Large intestine (tissue), 3 donors: ENCODE results near the gene LRFN2. TPM values are rescaled to one million over a fixed set of nuclear protein-coding genes. Genes with fewer than 3 reads are reported as not detected.
A peak's percentile ranks its signal among the peaks of the same experiment; 100 is the strongest.

Source experiments
- DNase-seq, 2 donors: peaks; one replicate each; pipeline versions ENCODE4 v3.0.0 to v3.0.0-alpha.2; 2013
- H3K27ac ChIP-seq: one replicate; pipeline ENCODE4 v1.5.1; 2013; ENCODE audit warnings: low read length
- H3K27me3 ChIP-seq: 2 replicates; pipeline ENCODE4 v1.6.1; 2013; ENCODE audit warnings: low read length; ENCODE audit not compliant: control insufficient read depth, insufficient read depth
- H3K36me3 ChIP-seq: 2 replicates; pipeline ENCODE4 v1.6.1; 2013; ENCODE audit warnings: low read length; ENCODE audit not compliant: control insufficient read depth, insufficient read depth
- H3K4me1 ChIP-seq: one replicate; pipeline ENCODE4 v1.6.1; 2013; ENCODE audit warnings: low read length; ENCODE audit not compliant: control insufficient read depth, insufficient read depth
- H3K4me3 ChIP-seq: one replicate; pipeline ENCODE4 v1.5.1; 2013; ENCODE audit warnings: low read length
- H3K9me3 ChIP-seq: one replicate; pipeline ENCODE4 v1.6.1; 2013; ENCODE audit warnings: mild to moderate bottlenecking, low read depth, low read length, moderate library complexity; ENCODE audit not compliant: control insufficient read depth
- WGBS: methylation state at CpG from one replicate; pipeline ENCODE4 v1.1.5; 2013; ENCODE audit warnings: low lambda C conversion rate; ENCODE audit not compliant: insufficient coverage; 5-methylcytosine and 5-hydroxymethylcytosine counted together
- polyA plus RNA-seq: library from polyadenylated mRNA; unstranded; fragments of 120-200 nt; gene quantifications from one replicate; pipeline ENCODE4 v1.2.1, GENCODE V29; 2013

Gene LRFN2
- polyA plus RNA-seq, 1 donor, result 0.76 TPM

- Histone ChIP-seq H3K27ac (no peak overlapping the region), H3K4me3 (no peak overlapping the region), H3K9me3 (no peaks in the 10 kb centered on the region), H3K27me3 (no peaks in the 10 kb centered on the region), H3K36me3 (no peaks in the 10 kb centered on the region), H3K4me1 (no peaks in the 10 kb centered on the region)
- DNase-seq, result no peak
- 97% methylated on average over 7 of the region's 12 CpGs for WGBS
Observed at GRCh38 chr6:40505191-40505810, 81.9 kb downstream of the LRFN2 start.

- Histone ChIP-seq H3K27ac (no peak overlapping the region), H3K4me3 (no peak overlapping the region), H3K36me3 (no peaks in the 10 kb centered on the region), H3K27me3 (no peaks in the 10 kb centered on the region), H3K4me1 (no peaks in the 10 kb centered on the region), H3K9me3 (no peaks in the 10 kb centered on the region)
- 100% methylated on average over 1 of the region's 3 CpGs for WGBS
- no peak for DNase-seq
Observed at GRCh38 chr6:40504274-40504673, 82.9 kb downstream of the LRFN2 start.

- Histone ChIP-seq H3K4me1 (no peaks in the 10 kb centered on the region), H3K36me3 (no peaks in the 10 kb centered on the region), H3K9me3 (no peaks in the 10 kb centered on the region), H3K27me3 (peaks cover 7% of the 10 kb centered on the region), H3K27ac (no peak overlapping the region), H3K4me3 (no peak overlapping the region)
- no peak for DNase-seq
- 80% methylated on average over 1 of the region's 4 CpGs for WGBS
Observed at GRCh38 chr6:40500227-40500626, 86.9 kb downstream of the LRFN2 start.

- H3K4me1 ChIP-seq, result no peaks in the 10 kb centered on the region
- no peak for DNase-seq
- H3K27me3 ChIP-seq, result peaks cover 7% of the 10 kb centered on the region
- WGBS, result 20% methylated on average over 1 of the region's 8 CpGs
- no peaks in the 10 kb centered on the region for H3K36me3 ChIP-seq
- no peak overlapping the region for H3K27ac ChIP-seq
- no peak overlapping the region for H3K4me3 ChIP-seq
- H3K9me3 ChIP-seq, result no peaks in the 10 kb centered on the region
Observed at GRCh38 chr6:40499215-40499614, 87.9 kb downstream of the LRFN2 start.

- H3K4me3 ChIP-seq, result no peak overlapping the region
- H3K36me3 ChIP-seq, result no peaks in the 10 kb centered on the region
- no peak for DNase-seq
- H3K9me3 ChIP-seq, result no peaks in the 10 kb centered on the region
- no peak overlapping the region for H3K27ac ChIP-seq
- H3K27me3 ChIP-seq, result peaks cover 10% of the 10 kb centered on the region
- no CpG with 5 or more reads among the region's 1 CpG for WGBS
- no peaks in the 10 kb centered on the region for H3K4me1 ChIP-seq
Observed at GRCh38 chr6:40498148-40498547, 89.0 kb downstream of the LRFN2 start.

GRCh38 chr6:40492187-40492586 lies 95.0 kb downstream of the LRFN2 start:
- WGBS, result no CpG with 5 or more reads among the region's 7 CpGs
- no peaks in the 10 kb centered on the region for H3K4me1 ChIP-seq
- H3K27ac ChIP-seq, result no peak overlapping the region
- no peaks in the 10 kb centered on the region for H3K36me3 ChIP-seq
- no peak for DNase-seq
- H3K4me3 ChIP-seq, result no peak overlapping the region
- H3K27me3 ChIP-seq, result peaks cover 12% of the 10 kb centered on the region
- H3K9me3 ChIP-seq, result no peaks in the 10 kb centered on the region

GRCh38 chr6:40490508-40490907 lies 96.7 kb downstream of the LRFN2 start:
- no peak for DNase-seq
- no CpG with 5 or more reads among the region's 4 CpGs for WGBS
- H3K4me3 ChIP-seq, result no peak overlapping the region
- H3K4me1 ChIP-seq, result no peaks in the 10 kb centered on the region
- H3K27me3 ChIP-seq, result peaks cover 7% of the 10 kb centered on the region
- no peaks in the 10 kb centered on the region for H3K9me3 ChIP-seq
- no peaks in the 10 kb centered on the region for H3K36me3 ChIP-seq
- H3K27ac ChIP-seq, result no peak overlapping the region

GRCh38 chr6:40489798-40490197 lies 97.4 kb downstream of the LRFN2 start:
- no peak for DNase-seq
- H3K36me3 ChIP-seq, result no peaks in the 10 kb centered on the region
- H3K9me3 ChIP-seq, result no peaks in the 10 kb centered on the region
- H3K27me3 ChIP-seq, result peaks cover 6% of the 10 kb centered on the region
- H3K4me3 ChIP-seq, result no peak overlapping the region
- no CpG with 5 or more reads among the region's 9 CpGs for WGBS
- H3K27ac ChIP-seq, result no peak overlapping the region
- no peaks in the 10 kb centered on the region for H3K4me1 ChIP-seq

GRCh38 chr6:40486576-40486975 lies 100.6 kb downstream of the LRFN2 start:
- WGBS, result 100% methylated on average over 2 of the region's 4 CpGs
- Histone ChIP-seq H3K36me3 (no peaks in the 10 kb centered on the region), H3K27ac (no peak overlapping the region), H3K27me3 (peaks cover 3% of the 10 kb centered on the region), H3K9me3 (no peaks in the 10 kb centered on the region), H3K4me1 (no peaks in the 10 kb centered on the region), H3K4me3 (no peak overlapping the region)
- no peak for DNase-seq

GRCh38 chr6:40485795-40486194 lies 101.4 kb downstream of the LRFN2 start:
- no peak for DNase-seq
- Histone ChIP-seq H3K27ac (no peak overlapping the region), H3K4me1 (no peaks in the 10 kb centered on the region), H3K36me3 (no peaks in the 10 kb centered on the region), H3K4me3 (no peak overlapping the region), H3K27me3 (peaks cover 3% of the 10 kb centered on the region), H3K9me3 (no peaks in the 10 kb centered on the region)
- WGBS, result no CpG with 5 or more reads among the region's 2 CpGs

- H3K27me3 ChIP-seq, result peaks cover 3% of the 10 kb centered on the region
- no peaks in the 10 kb centered on the region for H3K36me3 ChIP-seq
- H3K9me3 ChIP-seq, result no peaks in the 10 kb centered on the region
- DNase-seq, result peak in 1 of 2 donors; percentile 27
- H3K4me3 ChIP-seq, result no peak overlapping the region
- H3K27ac ChIP-seq, result no peak overlapping the region
- no peaks in the 10 kb centered on the region for H3K4me1 ChIP-seq
- WGBS, result no CpG with 5 or more reads among the region's 2 CpGs
Observed at GRCh38 chr6:40485300-40485699, 101.9 kb downstream of the LRFN2 start.
